CD4-positive, alpha-beta T cell treated with Interleukin-6 for 4 hours (primary cell): ENCODE results near the gene RABIF.
"Not testable (repeated sequence)": the region's sequence is repeated elsewhere in the genome, so short reads cannot be mapped to it uniquely, and the experiment has no call there.

Source experiments
- DNase-seq: peaks from one replicate; pipeline ENCODE4 v3.0.0-alpha.2; 2020; ENCODE audit warnings: mixed read lengths

Gene RABIF

DNA sequence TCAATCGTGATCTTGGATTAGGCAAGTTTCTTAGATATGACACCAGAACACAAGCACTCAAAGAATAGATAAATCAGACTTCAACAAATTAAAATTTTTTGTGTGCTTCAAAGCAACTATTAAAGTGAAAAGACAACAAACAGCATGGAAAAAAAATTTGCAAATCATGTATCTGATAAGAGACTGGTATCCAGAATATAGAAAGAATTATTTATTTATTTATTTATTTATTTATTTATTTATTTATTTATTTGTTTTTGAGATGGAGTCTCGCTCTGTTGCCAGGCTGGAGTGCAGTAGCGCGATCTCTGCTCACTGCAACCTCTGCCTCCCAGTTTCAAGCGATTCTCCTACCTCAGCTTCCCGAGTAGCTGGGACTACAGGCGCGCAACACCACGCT, 59.7 kb downstream of the RABIF start:
- DNase-seq: not testable (repeated sequence)
